HepG2 (cell line): ENCODE data around the gene DLG1. TPM values are rescaled to one million over a fixed set of nuclear protein-coding genes. Genes with fewer than 3 reads are reported as not detected.

Source experiments
- ATAC-seq: fragments of 200-7000 bp; cut with Tn5 transposase; 3 replicates; pipeline ENCODE4 v1.9.1; 2020; ENCODE audit warnings: mild to moderate bottlenecking, moderate library complexity
- BruUV-seq: library from RNA; stranded (reverse); fragments of 400-500 nt; replicated peaks from 2 replicates; lab custom pipeline; 2021; lab: Mats Ljungman, UMichigan
- CTCF ChIA-PET: fragments of 300-600 bp; formaldehyde crosslinking; extraction: SDS; loops from one replicate; lab custom pipeline; 2021; ENCODE audit warnings: low total read pairs, inconsistent platforms, low intra/inter-chr PET ratio; lab: Yijun Ruan, JAX
- POLR2A ChIA-PET: fragments of 350-600 bp; sonication (Branson Sonifier 250); formaldehyde crosslinking; loops from one replicate; lab custom pipeline; 2020; ENCODE audit warnings: antibody characterized with exemption, inconsistent platforms; lab: Yijun Ruan, JAX
- DNase-seq: peaks from one replicate; pipeline ENCODE4 v3.0.0-alpha.2; 2015; ENCODE audit warnings: low spot score
- FAIRE-seq: peaks from 3 replicates; lab custom pipeline; 2011; peaks lifted over from hg19 to GRCh38; lab: Jason Lieb, UNC
- H2AFZ ChIP-seq: one replicate; pipeline ENCODE4 v1.6.1; 2011; ENCODE audit warnings: low read length, inconsistent platforms
- H3K27ac ChIP-seq: fragments of 300-600 bp; 3 replicates; pipeline ENCODE4 v1.8.0; 2011; ENCODE audit warnings: mixed run types, mild to moderate bottlenecking, mixed read lengths, low read length, inconsistent platforms; ENCODE audit not compliant: insufficient read depth; ENCODE audit errors: extremely low read length
- H3K27me3 ChIP-seq, 2 experiments: fragments of 200-600 bp in 1 of 2; 2 replicates in 1 of 2; 3 replicates in 1 of 2; pipeline versions ENCODE4 v1.6.0 to v1.8.0; 2011; ENCODE audit warnings: low read length in 2 of 2, mild to moderate bottlenecking in 2 of 2, moderate library complexity in 2 of 2, inconsistent platforms in 1 of 2; ENCODE audit not compliant: insufficient read depth in 2 of 2, control insufficient read depth in 1 of 2
- H3K36me3 ChIP-seq, 2 experiments: fragments of 200-600 bp in 1 of 2; replicated peaks in 1 of 2; 2 replicates in 1 of 2; 3 replicates in 1 of 2; pipeline versions ENCODE4 v1.5.1 to v1.8.0; 2011; ENCODE audit warnings: low read length in 2 of 2, inconsistent platforms in 1 of 2; ENCODE audit not compliant: insufficient read depth in 2 of 2, control insufficient read depth in 1 of 2
- H3K4me1 ChIP-seq: 2 replicates; pipeline ENCODE4 v1.5.1; 2012; ENCODE audit warnings: low read length, inconsistent platforms; ENCODE audit not compliant: insufficient read depth
- H3K4me2 ChIP-seq: 2 replicates; pipeline ENCODE4 v1.6.0; 2011; ENCODE audit warnings: low read depth, low read length, inconsistent platforms
- H3K4me3 ChIP-seq, 3 experiments: fragments of 200-600 bp in 1 of 3; sonication (generic), shearing (Covaris generic) in 1 of 3; replicated peaks in 1 of 3; 2 replicates each; pipeline ENCODE4 v1.5.1; 2011 to 2016; ENCODE audit warnings: low read length in 3 of 3, inconsistent platforms in 2 of 3, low read depth in 2 of 3, mild to moderate bottlenecking in 2 of 3, control low read depth in 1 of 3, mixed read lengths in 1 of 3; ENCODE audit not compliant: insufficient read depth in 1 of 3
- H3K79me2 ChIP-seq: one replicate; pipeline ENCODE4 v1.6.1; 2011; ENCODE audit warnings: low read length, inconsistent platforms; ENCODE audit not compliant: insufficient read depth
- H3K9ac ChIP-seq: 2 replicates; pipeline ENCODE4 v1.6.0; 2011; ENCODE audit warnings: mild to moderate bottlenecking, low read depth, low read length, inconsistent platforms; ENCODE audit not compliant: insufficient read depth
- H3K9me3 ChIP-seq: 2 replicates; pipeline ENCODE4 v1.5.1; 2012; ENCODE audit warnings: mild to moderate bottlenecking, low read length
- H4K20me1 ChIP-seq: 2 replicates; pipeline ENCODE4 v1.6.0; 2011; ENCODE audit warnings: inconsistent platforms, mild to moderate bottlenecking, low read length, moderate library complexity; ENCODE audit not compliant: insufficient read depth
- FOSL2 ChIP-seq: sonication (generic); formaldehyde crosslinking; IDR thresholded peaks from 2 replicates; pipeline ENCODE4 v1.4.0; 2020; ENCODE audit warnings: missing genetic modification reagents
- IRF2 ChIP-seq: IDR thresholded peaks from 2 replicates; pipeline ENCODE4 v1.6.1; 2018; ENCODE audit warnings: missing genetic modification reagents, missing compliant biosample characterization
- KDM5B ChIP-seq: sonication (generic); formaldehyde crosslinking; IDR thresholded peaks from 2 replicates; pipeline ENCODE4 v1.4.0; 2020; ENCODE audit warnings: missing genetic modification reagents, mild to moderate bottlenecking, borderline replicate concordance
- NR3C1 ChIP-seq: sonication (generic); formaldehyde crosslinking; IDR thresholded peaks from 2 replicates; pipeline ENCODE4 v1.4.0; 2020; ENCODE audit warnings: missing genetic modification reagents
- PHF20 ChIP-seq: sonication (generic); formaldehyde crosslinking; IDR thresholded peaks from 2 replicates; pipeline ENCODE4 v1.5.0; 2020; ENCODE audit warnings: mild to moderate bottlenecking, missing genetic modification reagents
- SRSF4 ChIP-seq: fragments of 200-400 bp; formaldehyde crosslinking; IDR thresholded peaks from one replicate; pipeline ENCODE4 v1.6.1; 2018; ENCODE audit warnings: mild to moderate bottlenecking, low read depth, low read length, moderate library complexity; ENCODE audit not compliant: poor library complexity, severe bottlenecking
- TOE1 ChIP-seq: sonication (generic); formaldehyde crosslinking; IDR thresholded peaks from 2 replicates; pipeline ENCODE4 v1.4.0; 2020; ENCODE audit warnings: mild to moderate bottlenecking, missing genetic modification reagents
- ZMYM4 ChIP-seq: sonication (generic); formaldehyde crosslinking; IDR thresholded peaks from 2 replicates; pipeline ENCODE4 v1.8.1; 2023; ENCODE audit warnings: mild to moderate bottlenecking, missing genetic modification reagents
- ZNF282 ChIP-seq: fragments of 450-650 bp; IDR thresholded peaks from 2 replicates; pipeline ENCODE4 v1.6.1; 2018; ENCODE audit not compliant: partially characterized antibody
- ZNF343 ChIP-seq: sonication (generic); formaldehyde crosslinking; IDR thresholded peaks from 2 replicates; pipeline ENCODE4 v1.4.0; 2020; ENCODE audit warnings: mild to moderate bottlenecking, missing genetic modification reagents
- ZNF558 ChIP-seq: sonication (generic); formaldehyde crosslinking; IDR thresholded peaks from 2 replicates; pipeline ENCODE4 v1.9.0; 2022; ENCODE audit warnings: mild to moderate bottlenecking, missing genetic modification reagents, borderline replicate concordance
- ZNF7 ChIP-seq: IDR thresholded peaks from 2 replicates; pipeline ENCODE4 v1.6.1; 2016; ENCODE audit warnings: missing biosample characterization, missing genetic modification reagents
- ZNF703 ChIP-seq: sonication (generic); formaldehyde crosslinking; IDR thresholded peaks from 2 replicates; pipeline ENCODE4 v1.5.1; 2020; ENCODE audit warnings: missing genetic modification reagents, mild to moderate bottlenecking, moderate library complexity, borderline replicate concordance
- ZNF746 ChIP-seq: sonication (generic); formaldehyde crosslinking; IDR thresholded peaks from 2 replicates; pipeline ENCODE4 v1.8.0; 2022; ENCODE audit warnings: mild to moderate bottlenecking, missing genetic modification reagents
- ZNF777 ChIP-seq: sonication (generic); formaldehyde crosslinking; IDR thresholded peaks from 2 replicates; pipeline ENCODE4 v1.4.0; 2020; ENCODE audit warnings: missing genetic modification reagents
- WGBS: methylation state at CpG from one replicate; pipeline ENCODE4 v1.1.6; 2017; ENCODE audit warnings: low lambda C conversion rate; 5-methylcytosine and 5-hydroxymethylcytosine counted together
- in situ Hi-C: cut with HindIII; loops from 2 replicates; pipeline ENCODE4 v1.10.0; 2017; ENCODE audit warnings: low pct_unique_long_range_greater_than_20kb; ENCODE audit not compliant: extremely low pct_ligation_motif_present
- intact Hi-C: fragments of 100-400 bp; cut with micrococcal nuclease; formaldehyde crosslinking; loops from one replicate; pipeline ENCODE4 v1.10.0; 2022; ENCODE audit not compliant: unreplicated experiment
- polyA plus RNA-seq, 8 experiments: library from polyadenylated mRNA; depleted of rRNA in 3 of 8; stranded (reverse) in 7 of 8; unstranded in 1 of 8; fragments of >200 nt; fragmentation: Illumina TruSeq in 4 of 8; extraction: Trizol in 4 of 8; gene quantifications; 2 replicates each; pipeline versions ENCODE4 v1.2.1 to v1.2.3, GENCODE V29; 2011 to 2016; ENCODE audit warnings: low read depth in 4 of 8, missing spikeins in 1 of 8, mixed read lengths in 1 of 8; ENCODE audit not compliant: insufficient read depth in 1 of 8
- total RNA-seq, 5 experiments: library from RNA; depleted of rRNA; stranded (reverse); fragments of >200 nt; fragmentation: Illumina TruSeq; extraction: Trizol; gene quantifications; 2 replicates each; pipeline ENCODE4 v1.2.3, GENCODE V29; 2016; ENCODE audit warnings: low read depth in 1 of 5

The DLG1 gene
- total and polyA plus RNA-seq, 2 of the 13 experiments (the other 11 are each of a cell fraction or from before 2014, with no cell fraction given): 30.5 to 104 TPM

GRCh38 chr3:197197334-197197733, 101.1 kb downstream of the DLG1 start:
- intact Hi-C loops: no loop called here
- no peak overlapping the region for H3K27ac ChIP-seq
- BruUV-seq: no TSS peak
- H3K4me1 ChIP-seq: peaks cover 20% of the 10 kb centered on the region
- H2AFZ ChIP-seq: no peak overlapping the region
- no peak overlapping the region for H3K4me2 ChIP-seq
- TF ChIP-seq KDM5B (CRISPR knock-in tag) (no peak), ZNF777 (CRISPR knock-in tag) (no peak), IRF2 (CRISPR knock-in tag) (no peak), FOSL2 (CRISPR knock-in tag) (no peak), TOE1 (CRISPR knock-in tag) (no peak), ZNF746 (CRISPR knock-in tag) (no peak), PHF20 (CRISPR knock-in tag) (no peak), SRSF4 (no peak), ZNF343 (CRISPR knock-in tag) (no peak), ZNF7 (no peak), ZMYM4 (CRISPR knock-in tag) (no peak), ZNF703 (CRISPR knock-in tag) (no peak), ZNF558 (no peak), ZNF282 (no peak), NR3C1 (CRISPR knock-in tag) (no peak)
- TF ChIP-seq, all 625 proteins: peak for 0
- ChIA-PET CTCF (no interaction called here), POLR2A (interaction anchor here (0.8 kb wide), 1 partner anchor 291 kb away, joined by 3 read pairs; no protein-coding TSS in a partner anchor)
- ATAC-seq: no peak
- Histone ChIP-seq H3K9me3 (no peaks in the 10 kb centered on the region), H3K36me3 (peaks cover 1 to 5% of the 10 kb centered on the region in 2 experiments; a peak in 2 of 5 replicates), H3K79me2 (peaks cover 91% of the 10 kb centered on the region), H3K4me3 (no peak overlapping the region), H3K27me3 (no peaks in the 10 kb centered on the region), H3K9ac (no peak overlapping the region), H4K20me1 (peaks cover 23% of the 10 kb centered on the region)
- DNase-seq: no peak
- 100% methylated on average over 2 of the region's 2 CpGs for WGBS
- no peak for FAIRE-seq
- in situ Hi-C loops: no loop called here
